ENCODE measurements around the gene OR6M1.

The OR6M1 gene

GRCh38 chr11:123775715-123776549 lies 30.2 kb downstream of the OR6M1 start:
- no peak for DNase-seq (ENCODE audit: low spot score)

GRCh38 chr11:123775289-123775688 lies 30.9 kb downstream of the OR6M1 start:
- DNase-seq (ENCODE audit: low spot score): no peak

- DNase-seq (ENCODE audit: low spot score): no peak
Measured at GRCh38 chr11:123773959-123774358, 32.2 kb downstream of the OR6M1 start.

- DNase-seq (ENCODE audit: low spot score): no peak
Measured at GRCh38 chr11:123773026-123773425, 33.1 kb downstream of the OR6M1 start.

GRCh38 chr11:123771664-123772063 lies 34.5 kb downstream of the OR6M1 start:
- no peak for DNase-seq (ENCODE audit: low spot score)

GRCh38 chr11:123770712-123771111 lies 35.4 kb downstream of the OR6M1 start:
- no peak for DNase-seq (ENCODE audit: low spot score)

GRCh38 chr11:123765601-123766000 lies 40.5 kb downstream of the OR6M1 start:
- DNase-seq (ENCODE audit: low spot score): no peak

GRCh38 chr11:123762422-123762821 lies 43.7 kb downstream of the OR6M1 start:
- DNase-seq (ENCODE audit: low spot score): no peak

- DNase-seq (ENCODE audit: low spot score): no peak
Measured at GRCh38 chr11:123760894-123761293, 45.3 kb downstream of the OR6M1 start.

GRCh38 chr11:123757976-123758375 lies 48.2 kb downstream of the OR6M1 start:
- DNase-seq (ENCODE audit: low spot score): no peak

- no peak for DNase-seq (ENCODE audit: low spot score)
Measured at GRCh38 chr11:123755813-123756212, 50.3 kb downstream of the OR6M1 start.
